Testis (tissue), 3 donors: ENCODE data around the gene ECI1. TPM values are rescaled to one million over a fixed set of nuclear protein-coding genes. Genes with fewer than 3 reads are reported as not detected.

Experiments
- DNase-seq: peaks from one replicate; pipeline ENCODE4 v3.0.0-alpha.2; 2019
- H3K27ac ChIP-seq, 2 donors: fragments of 200-600 bp; sonication (generic); one replicate each; pipeline ENCODE4 v1.5.1; 2019
- H3K27me3 ChIP-seq: fragments of 200-600 bp; sonication (generic); one replicate; pipeline ENCODE4 v1.5.1; 2019
- H3K36me3 ChIP-seq: fragments of 200-600 bp; sonication (generic); one replicate; pipeline ENCODE4 v1.5.1; 2017; ENCODE audit warnings: low read depth; ENCODE audit errors: missing control alignments
- H3K4me1 ChIP-seq: fragments of 200-600 bp; sonication (generic); one replicate; pipeline ENCODE4 v1.5.1; 2019
- H3K4me3 ChIP-seq, 2 donors: fragments of 200-600 bp; sonication (generic); one replicate each; pipeline ENCODE4 v1.5.1; 2017 to 2019
- H3K9me3 ChIP-seq: fragments of 200-600 bp; sonication (generic); one replicate; pipeline ENCODE4 v1.5.1; 2017
- POLR2A ChIP-seq: fragments of 450-650 bp; IDR thresholded peaks from one replicate; pipeline ENCODE4 v1.6.1; 2017; ENCODE audit warnings: antibody characterized with exemption, mild to moderate bottlenecking, moderate library complexity
- WGBS, 2 donors: methylation state at CpG; one replicate each; pipeline ENCODE4 v1.1.5; 2018; 5-methylcytosine and 5-hydroxymethylcytosine counted together
- intact Hi-C: fragments of 100-400 bp; cut with DNase I; formaldehyde crosslinking; loops from one replicate; pipeline ENCODE4 v1.15.1; 2023; ENCODE audit warnings: low total_unique reads
- polyA plus RNA-seq: library from polyadenylated mRNA; stranded (reverse); fragments of 350-450 nt; fragmentation: Illumina TruSeq; extraction: RNeasy Lipid Tissue Mini Kit (QIAGEN cat#74804); gene quantifications from one replicate; pipeline ENCODE4 v1.2.3, GENCODE V29; 2014; ENCODE audit warnings: low read depth, low replicate concordance; ENCODE audit not compliant: insufficient read depth
- total RNA-seq, 2 donors: library from RNA; depleted of rRNA; stranded (reverse); fragments of >200 nt; gene quantifications; one replicate each; pipeline ENCODE4 v1.2.3, GENCODE V29; 2016
- TF ChIP-seq, protein P1 (sequence below), 3 experiments: fragments of 450-650 bp in 2 of 3; fragments of 200-600 bp in 1 of 3; sonication (generic) in 1 of 3; IDR thresholded peaks; one replicate each; pipeline ENCODE4 v1.5.1; 2016 to 2019; ENCODE audit warnings: antibody characterized with exemption in 3 of 3, mild to moderate bottlenecking in 2 of 3, moderate library complexity in 1 of 3

ECI1 gene
- total and polyA plus RNA-seq, 3 donors from 2014 or later: 25.5 to 39.0 (median 36.1) TPM

DNA sequence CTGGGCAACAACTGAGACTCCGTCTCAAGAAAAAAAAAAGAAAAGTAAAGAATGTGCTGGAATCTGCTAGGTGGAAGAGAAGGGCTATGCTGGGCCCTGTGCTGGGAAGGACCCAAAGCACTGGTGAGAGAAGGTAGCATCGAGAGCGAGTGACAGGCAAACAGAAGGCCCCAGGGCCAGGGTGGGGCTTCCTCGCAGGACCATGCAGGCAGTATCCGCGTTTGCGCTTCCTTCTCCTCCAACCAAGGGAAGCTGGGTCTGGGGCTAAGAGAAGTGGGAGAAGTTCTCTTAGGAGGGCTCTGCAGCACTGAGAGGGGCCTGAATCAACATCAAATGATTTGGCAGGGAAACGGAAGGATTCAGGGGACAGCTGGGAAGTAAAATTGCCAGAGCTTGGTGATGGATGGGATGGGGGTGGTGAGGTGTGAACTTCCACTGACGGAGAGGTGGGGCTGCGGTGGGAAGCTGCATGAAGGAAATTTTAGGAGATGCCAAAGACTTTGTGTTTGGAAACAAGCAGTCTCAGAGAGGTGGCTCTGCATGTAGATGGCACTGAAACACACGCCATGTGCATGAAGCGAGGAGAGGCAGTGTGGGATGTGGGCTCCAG lies 5.2 kb upstream of the ECI1 start:
- Histone ChIP-seq H3K27ac (no peak overlapping the region), H3K4me3 (no peak overlapping the region), H3K36me3 (no peaks in the 10 kb centered on the region), H3K27me3 (no peaks in the 10 kb centered on the region), H3K4me1 (peaks cover 8% of the 10 kb centered on the region), H3K9me3 (no peaks in the 10 kb centered on the region)
- no peak for DNase-seq
- intact Hi-C loops: loop anchor here (10.0 kb wide), 1 partner anchor 102 kb away; the partner anchor contains the start of gene TRAF7
- 78 to 86% methylated on average over 12 of the region's 12 CpGs for WGBS, 2 donors
- TF ChIP-seq POLR2A: no peak
- TF ChIP-seq, protein P1, sequence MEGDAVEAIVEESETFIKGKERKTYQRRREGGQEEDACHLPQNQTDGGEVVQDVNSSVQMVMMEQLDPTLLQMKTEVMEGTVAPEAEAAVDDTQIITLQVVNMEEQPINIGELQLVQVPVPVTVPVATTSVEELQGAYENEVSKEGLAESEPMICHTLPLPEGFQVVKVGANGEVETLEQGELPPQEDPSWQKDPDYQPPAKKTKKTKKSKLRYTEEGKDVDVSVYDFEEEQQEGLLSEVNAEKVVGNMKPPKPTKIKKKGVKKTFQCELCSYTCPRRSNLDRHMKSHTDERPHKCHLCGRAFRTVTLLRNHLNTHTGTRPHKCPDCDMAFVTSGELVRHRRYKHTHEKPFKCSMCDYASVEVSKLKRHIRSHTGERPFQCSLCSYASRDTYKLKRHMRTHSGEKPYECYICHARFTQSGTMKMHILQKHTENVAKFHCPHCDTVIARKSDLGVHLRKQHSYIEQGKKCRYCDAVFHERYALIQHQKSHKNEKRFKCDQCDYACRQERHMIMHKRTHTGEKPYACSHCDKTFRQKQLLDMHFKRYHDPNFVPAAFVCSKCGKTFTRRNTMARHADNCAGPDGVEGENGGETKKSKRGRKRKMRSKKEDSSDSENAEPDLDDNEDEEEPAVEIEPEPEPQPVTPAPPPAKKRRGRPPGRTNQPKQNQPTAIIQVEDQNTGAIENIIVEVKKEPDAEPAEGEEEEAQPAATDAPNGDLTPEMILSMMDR (IDR thresholded peaks at IDR 0.05): no peak

DNA sequence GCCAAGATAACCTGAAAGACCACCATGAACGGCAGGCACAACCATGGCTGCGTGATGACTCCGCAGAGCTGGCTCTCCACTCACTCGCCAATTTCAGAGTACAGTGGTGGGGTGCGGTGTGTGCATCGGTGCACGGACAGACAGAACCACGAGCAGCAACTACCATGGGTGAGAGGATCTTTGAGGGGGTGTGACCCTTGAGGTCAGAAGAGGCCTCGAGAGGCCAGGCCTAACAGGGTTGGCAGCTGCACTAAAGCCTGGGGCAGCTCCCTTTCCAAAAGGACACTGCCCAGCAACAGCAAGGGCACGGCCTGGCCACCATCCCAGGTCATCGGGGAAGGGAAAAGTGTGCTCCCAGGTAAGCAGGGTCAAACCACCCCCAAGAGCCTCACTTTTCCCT lies 1.9 kb upstream of the ECI1 start:
- H3K27me3 ChIP-seq: no peaks in the 10 kb centered on the region
- WGBS, 2 donors: 80 to 86% methylated on average over 8 to 11 of the region's 11 CpGs
- H3K4me3 ChIP-seq: no peak overlapping the region
- no peak overlapping the region for H3K27ac ChIP-seq
- TF ChIP-seq, protein P1 (IDR thresholded peaks at IDR 0.05): no peak
- TF ChIP-seq POLR2A: no peak
- H3K9me3 ChIP-seq: no peaks in the 10 kb centered on the region
- H3K36me3 ChIP-seq: no peaks in the 10 kb centered on the region
- peaks cover 14% of the 10 kb centered on the region for H3K4me1 ChIP-seq
- DNase-seq: no peak
- intact Hi-C loops: loop anchor here (10.0 kb wide), 1 partner anchor 98 kb away; the partner anchor contains the start of gene TRAF7

DNA sequence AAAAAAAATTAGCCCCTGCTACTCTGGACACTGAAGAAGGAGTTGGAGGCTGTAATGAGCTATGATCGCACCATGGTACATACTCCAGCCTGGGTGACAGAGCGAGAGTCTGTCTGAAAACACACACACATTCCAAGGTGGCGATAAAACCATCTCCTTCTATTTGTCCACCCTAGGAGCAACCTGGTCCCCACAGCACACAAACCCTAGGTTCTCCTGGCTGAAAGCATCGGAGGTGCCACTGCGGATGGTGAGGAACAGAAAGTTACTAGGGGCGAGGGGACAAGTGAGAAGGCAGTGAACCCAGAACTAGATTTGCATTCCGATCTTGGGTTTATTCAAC lies 1.4 kb upstream of the ECI1 start:
- intact Hi-C loops: loop anchor here (10.0 kb wide), 1 partner anchor 98 kb away; the partner anchor contains the start of gene TRAF7
- 95 to 97% methylated on average over 7 of the region's 7 CpGs for WGBS, 2 donors
- no peak for DNase-seq

DNA sequence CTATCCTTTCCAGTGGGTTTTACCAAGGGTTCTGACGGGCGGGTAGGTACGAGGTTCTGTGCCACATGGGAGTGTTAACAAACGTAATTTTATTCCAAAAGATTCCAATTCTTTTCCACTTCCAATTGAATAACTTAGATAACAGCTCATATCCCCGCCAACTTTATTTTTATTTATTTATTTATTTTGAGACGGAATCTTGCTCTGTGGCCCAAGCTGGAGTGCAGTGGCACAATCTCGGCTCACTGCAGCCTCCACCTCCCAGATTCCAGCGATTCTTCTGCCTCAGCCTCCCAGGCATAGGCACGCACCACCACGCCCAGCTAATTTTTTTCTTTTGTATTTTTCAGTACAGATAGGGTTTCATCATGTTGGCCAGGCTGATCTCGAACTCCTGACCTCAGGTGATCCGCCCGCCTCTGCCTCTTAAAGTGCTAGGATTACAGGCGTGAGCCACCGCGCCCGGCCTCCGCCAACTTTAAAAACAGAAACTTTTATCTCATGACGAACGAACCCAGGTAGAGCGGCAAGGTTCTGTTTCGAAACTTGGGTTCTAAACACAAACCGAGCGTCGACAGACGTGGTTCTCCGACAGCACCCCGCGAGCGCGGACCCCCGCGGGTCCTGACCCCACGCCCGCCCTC lies 613 bp downstream of the ECI1 start:
- H3K27ac ChIP-seq: peak overlapping the region; percentile 55 to 88
- H3K4me1 ChIP-seq: peaks cover 14% of the 10 kb centered on the region
- H3K27me3 ChIP-seq: no peaks in the 10 kb centered on the region
- no peak for TF ChIP-seq POLR2A
- TF ChIP-seq, protein P1 (IDR thresholded peaks at IDR 0.05): no peak
- peak overlapping the region; percentile 70 to 91 for H3K4me3 ChIP-seq
- no peaks in the 10 kb centered on the region for H3K36me3 ChIP-seq
- H3K9me3 ChIP-seq: no peaks in the 10 kb centered on the region
- 2% methylated on average over 22 to 31 of the region's 35 CpGs for WGBS, 2 donors
- DNase-seq: peak; percentile 44
- intact Hi-C loops: loop anchor here (10.0 kb wide), 1 partner anchor 96 kb away; the partner anchor contains the start of gene TRAF7

More for the DNA sequence above, 1.4 kb upstream of the ECI1 start:
- H3K4me1 ChIP-seq: peaks cover 14% of the 10 kb centered on the region
- H3K27me3 ChIP-seq: no peaks in the 10 kb centered on the region
- H3K4me3 ChIP-seq: no peak overlapping the region
- TF ChIP-seq, protein P1 (IDR thresholded peaks at IDR 0.05): no peak
- TF ChIP-seq POLR2A: no peak
- no peak overlapping the region for H3K27ac ChIP-seq
- no peaks in the 10 kb centered on the region for H3K9me3 ChIP-seq
- H3K36me3 ChIP-seq: no peaks in the 10 kb centered on the region
